ENCODE results near the gene CLDN1.
"Not testable (repeated sequence)": the region's sequence is repeated elsewhere in the genome, so short reads cannot be mapped to it uniquely, and the experiment has no call there.

CLDN1 gene

GRCh38 chr3:190289989-190290388 lies 32.3 kb downstream of the CLDN1 start:
- DNase-seq = no peak

GRCh38 chr3:190288836-190289235 lies 33.4 kb downstream of the CLDN1 start:
- DNase-seq = no peak

- no peak for DNase-seq
Observed at GRCh38 chr3:190286014-190286413, 36.2 kb downstream of the CLDN1 start.

GRCh38 chr3:190281308-190282051 lies 40.8 kb downstream of the CLDN1 start:
- no peak for DNase-seq

- no peak for DNase-seq
Observed at GRCh38 chr3:190279690-190280089, 42.6 kb downstream of the CLDN1 start.

- DNase-seq = no peak
Observed at GRCh38 chr3:190272747-190273146, 49.5 kb downstream of the CLDN1 start.

GRCh38 chr3:190269101-190269500 lies 53.1 kb downstream of the CLDN1 start:
- no peak for DNase-seq

GRCh38 chr3:190267464-190267863 lies 54.8 kb downstream of the CLDN1 start:
- not testable (repeated sequence) for DNase-seq

GRCh38 chr3:190266913-190267290 lies 55.3 kb downstream of the CLDN1 start:
- no peak for DNase-seq

- DNase-seq = no peak
Observed at GRCh38 chr3:190266265-190266912, 55.9 kb downstream of the CLDN1 start.

- no peak for DNase-seq
Observed at GRCh38 chr3:190265796-190266195, 56.5 kb downstream of the CLDN1 start.

- DNase-seq = no peak
Observed at GRCh38 chr3:190265126-190265525, 57.1 kb downstream of the CLDN1 start.

- no peak for DNase-seq
Observed at GRCh38 chr3:190261740-190262139, 60.5 kb downstream of the CLDN1 start.

GRCh38 chr3:190261015-190261414 lies 61.2 kb downstream of the CLDN1 start:
- DNase-seq = no peak

GRCh38 chr3:190260301-190260700 lies 61.9 kb downstream of the CLDN1 start:
- DNase-seq = no peak

- DNase-seq = no peak
Observed at GRCh38 chr3:190258634-190259033, 63.6 kb downstream of the CLDN1 start.

All from activated CD4-positive, alpha-beta T cell treated with anti-CD3 and anti-CD28 coated beads for 48 hours (primary cell).